HG03342 (cell line): ENCODE data around the gene PRDX5.
A peak's percentile ranks its signal among the peaks of the same experiment; 100 is the strongest.

Source experiments
- ATAC-seq: cut with Tn5 transposase; IDR thresholded peaks from one replicate; pipeline ENCODE4 v1.9.1; 2021; ENCODE audit warnings: mild to moderate bottlenecking, moderate library complexity; ENCODE audit not compliant: unreplicated experiment

PRDX5 gene

DNA sequence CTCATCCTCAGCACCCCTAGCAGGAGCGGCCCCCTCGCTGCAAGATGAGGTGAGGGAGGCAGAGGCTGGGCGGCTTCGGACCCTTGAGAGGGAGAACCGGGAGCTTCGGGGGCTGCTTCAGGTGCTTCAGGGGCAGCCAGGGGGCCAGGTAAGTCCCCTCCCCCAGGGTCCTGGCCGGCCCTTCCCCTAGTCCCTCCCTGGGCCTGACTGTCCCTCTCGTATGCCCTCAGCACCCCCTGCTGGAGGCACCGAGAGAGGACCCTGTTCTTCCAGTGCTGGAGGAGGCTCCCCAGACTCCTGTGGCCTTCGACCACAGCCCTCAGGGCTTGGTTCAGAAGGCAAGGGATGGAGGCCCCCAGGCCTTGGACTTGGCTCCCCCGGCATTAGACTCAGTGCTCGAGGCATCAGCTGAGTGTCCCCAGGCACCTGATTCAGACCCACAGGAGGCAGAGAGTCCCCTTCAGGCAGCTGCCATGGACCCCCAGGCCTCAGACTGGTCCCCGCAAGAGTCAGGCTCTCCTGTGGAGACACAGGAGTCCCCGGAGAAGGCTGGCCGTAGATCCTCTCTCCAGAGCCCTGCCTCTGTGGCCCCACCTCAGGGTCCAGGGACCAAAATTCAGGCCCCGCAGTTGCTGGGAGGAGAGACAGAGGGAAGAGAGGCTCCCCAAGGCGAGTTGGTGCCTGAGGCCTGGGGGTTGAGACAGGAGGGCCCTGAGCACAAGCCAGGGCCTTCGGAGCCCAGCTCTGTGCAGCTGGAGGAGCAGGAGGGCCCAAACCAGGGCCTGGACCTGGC, 26.0 kb downstream of the PRDX5 start:
- no peak for ATAC-seq

DNA sequence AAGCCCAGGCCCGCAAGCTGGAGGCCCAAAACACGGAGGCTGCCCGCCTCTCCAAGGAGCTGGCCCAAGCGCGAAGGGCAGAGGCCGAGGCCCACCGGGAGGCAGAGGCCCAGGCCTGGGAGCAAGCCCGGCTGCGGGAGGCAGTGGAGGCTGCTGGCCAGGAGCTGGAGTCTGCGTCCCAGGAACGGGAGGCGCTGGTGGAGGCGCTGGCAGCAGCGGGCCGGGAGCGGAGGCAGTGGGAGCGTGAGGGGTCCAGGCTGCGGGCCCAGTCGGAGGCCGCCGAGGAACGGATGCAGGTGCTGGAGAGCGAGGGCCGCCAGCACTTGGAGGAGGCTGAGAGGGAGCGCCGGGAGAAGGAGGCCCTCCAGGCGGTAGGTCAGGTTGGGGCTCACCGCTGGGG, 26.9 kb downstream of the PRDX5 start:
- no peak for ATAC-seq

DNA sequence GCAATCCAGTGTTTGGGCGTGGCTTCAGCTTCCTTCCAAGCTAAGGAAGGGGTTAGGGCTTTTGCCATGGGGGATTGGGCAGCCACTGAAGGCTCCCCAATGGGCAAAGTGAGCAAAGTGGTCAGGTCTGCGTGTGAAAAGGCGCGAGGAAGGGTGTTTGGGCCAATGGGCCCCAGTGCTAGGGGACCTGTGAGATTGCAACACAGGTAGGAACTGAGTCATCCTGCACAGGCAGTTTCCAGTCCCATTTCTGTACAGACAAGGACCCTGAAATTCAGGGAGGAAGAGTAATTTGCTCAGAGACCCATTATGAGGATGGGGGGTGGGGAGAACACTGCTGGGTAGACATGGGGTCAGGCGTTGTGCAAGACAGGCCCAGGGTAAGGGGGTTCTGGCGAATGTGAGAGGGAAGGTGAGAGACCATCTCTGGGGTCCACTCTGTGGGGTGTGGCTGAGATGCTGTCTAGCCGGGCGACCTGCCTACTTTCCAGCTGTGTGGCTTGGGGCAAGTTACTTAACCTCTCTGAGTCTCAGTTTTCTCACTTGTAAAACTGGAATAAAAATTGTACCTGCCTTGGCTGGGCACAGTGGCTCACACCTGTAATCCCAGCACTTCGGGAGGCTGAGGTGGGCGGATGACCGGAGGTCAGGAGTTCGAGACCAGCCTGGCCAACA, 29.4 kb downstream of the PRDX5 start:
- ATAC-seq = no peak

DNA sequence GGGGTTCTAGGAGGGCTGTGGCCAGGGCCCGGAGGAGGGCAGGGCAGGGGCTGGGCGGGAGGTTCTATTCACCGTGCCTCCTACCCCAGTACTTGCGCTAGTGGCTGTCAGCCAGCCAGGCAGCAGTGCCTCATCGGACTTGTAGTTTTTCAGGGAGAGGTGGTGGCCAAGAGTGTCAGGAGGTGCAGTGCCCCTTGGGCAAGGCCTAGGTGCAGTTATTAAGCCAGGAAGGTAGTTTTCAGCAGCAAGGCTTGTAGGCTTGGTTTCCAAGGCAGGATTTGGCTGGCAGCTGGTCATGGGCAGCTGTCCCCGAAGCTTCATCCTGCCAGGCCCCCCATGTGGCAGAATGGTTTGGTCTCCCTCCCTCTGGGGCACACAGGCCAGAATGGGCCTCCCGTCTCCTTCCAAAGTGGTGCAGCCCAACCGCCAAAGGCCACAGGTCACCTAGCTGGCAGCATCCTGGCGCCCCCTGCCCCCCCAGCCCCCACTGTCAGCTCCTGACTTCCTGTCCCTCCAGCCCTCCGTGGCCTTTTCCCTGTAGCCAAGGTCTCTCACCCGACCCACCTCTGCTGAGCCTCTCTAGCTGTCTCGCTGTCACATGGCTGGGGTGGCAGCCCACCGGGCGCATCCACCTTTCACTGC, 30.6 kb downstream of the PRDX5 start:
- ATAC-seq = no peak

DNA sequence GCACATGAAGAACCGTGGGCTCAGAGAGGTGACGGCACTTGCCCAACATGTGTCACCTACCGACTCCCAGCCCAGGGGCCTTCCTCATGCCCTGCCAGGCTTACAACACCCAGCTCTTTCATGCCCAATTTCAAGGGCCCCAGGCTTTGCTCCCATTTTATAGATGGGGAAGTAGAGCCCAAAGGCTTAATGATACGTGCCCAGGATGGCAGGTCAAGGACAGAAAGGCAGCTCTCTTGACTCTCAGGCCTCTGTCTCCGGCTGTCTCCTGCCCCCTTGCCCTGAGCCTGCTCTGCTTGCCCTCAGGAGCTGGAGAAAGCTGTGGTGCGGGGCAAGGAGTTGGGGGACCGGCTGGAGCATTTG, 31.1 kb downstream of the PRDX5 start:
- ATAC-seq = no peak

DNA sequence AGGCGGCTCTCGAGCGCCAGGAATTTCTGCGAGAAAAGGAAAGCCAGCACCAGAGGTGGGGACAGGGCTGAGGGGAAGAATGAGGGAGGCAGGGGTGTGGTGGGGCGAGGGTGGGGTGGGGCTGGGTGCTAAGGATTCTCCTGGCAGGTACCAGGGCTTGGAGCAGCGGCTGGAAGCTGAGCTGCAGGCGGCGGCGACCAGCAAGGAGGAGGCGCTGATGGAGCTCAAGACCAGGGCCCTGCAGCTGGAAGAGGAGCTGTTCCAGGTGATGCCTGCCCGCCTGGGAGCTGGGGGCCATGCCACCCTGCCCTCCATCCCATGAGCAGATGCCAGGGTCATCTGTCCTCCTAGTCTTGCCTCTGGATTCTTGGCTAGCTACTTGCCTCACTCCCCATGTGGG, 31.5 kb downstream of the PRDX5 start:
- ATAC-seq = no peak

DNA sequence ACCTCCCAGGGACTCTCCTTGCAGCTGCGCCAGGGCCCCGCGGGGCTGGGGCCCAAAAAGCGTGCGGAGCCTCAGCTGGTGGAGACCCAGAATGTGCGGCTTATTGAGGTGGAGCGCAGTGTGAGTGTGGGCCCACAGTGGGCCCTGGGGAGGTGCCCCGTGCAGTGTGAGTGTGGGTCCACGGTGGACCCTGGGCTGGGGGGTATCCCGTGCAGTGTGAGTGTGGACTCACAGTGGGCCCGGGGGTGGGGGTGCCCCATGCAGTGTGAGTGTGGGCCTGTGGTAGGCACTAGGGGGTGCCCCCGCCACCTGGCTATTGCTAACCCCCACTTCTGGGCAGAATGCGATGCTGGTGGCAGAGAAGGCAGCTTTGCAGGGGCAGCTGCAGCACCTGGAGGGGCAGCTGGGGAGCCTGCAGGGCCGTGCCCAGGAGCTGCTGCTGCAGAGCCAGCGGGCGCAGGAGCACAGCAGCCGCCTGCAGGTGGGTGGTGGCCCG, 33.3 kb downstream of the PRDX5 start:
- ATAC-seq = no peak

DNA sequence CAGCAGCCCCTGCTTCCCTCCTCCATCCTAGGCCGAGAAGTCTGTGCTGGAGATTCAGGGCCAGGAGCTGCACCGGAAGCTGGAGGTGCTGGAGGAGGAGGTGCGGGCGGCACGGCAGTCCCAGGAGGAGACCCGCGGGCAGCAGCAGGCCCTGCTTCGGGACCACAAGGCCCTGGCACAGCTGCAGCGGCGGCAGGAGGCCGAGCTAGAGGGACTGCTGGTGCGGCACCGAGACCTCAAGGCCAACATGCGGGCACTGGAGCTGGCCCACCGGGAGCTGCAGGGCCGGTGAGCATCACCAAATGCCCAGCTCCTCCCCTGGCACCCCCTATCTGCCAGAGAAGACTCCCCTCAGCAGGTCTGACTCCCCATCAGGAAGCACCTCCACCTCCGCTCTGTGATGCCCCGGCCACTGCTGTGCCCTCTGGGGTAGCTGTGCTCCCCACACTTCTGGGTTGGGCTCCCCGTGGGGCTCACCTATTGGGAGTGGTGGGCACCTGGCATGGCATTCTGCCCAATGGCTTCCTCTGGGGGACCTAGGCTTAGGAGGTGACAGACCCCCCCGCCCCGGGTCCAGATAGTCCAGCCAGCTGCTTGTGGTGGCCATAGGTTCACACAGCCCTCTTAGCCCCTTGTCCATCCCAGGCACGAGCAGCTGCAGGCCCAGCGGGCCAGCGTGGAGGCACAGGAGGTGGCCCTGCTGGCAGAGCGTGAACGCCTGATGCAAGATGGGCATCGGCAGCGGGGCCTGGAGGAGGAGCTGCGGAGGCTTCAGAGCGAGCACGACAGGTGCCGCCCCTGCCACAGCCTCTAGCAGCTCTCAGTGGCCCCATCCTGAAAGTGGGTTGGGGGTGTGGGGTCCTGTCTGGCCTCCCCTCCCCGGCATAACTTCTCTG, 34.4 kb downstream of the PRDX5 start:
- no peak for ATAC-seq

DNA sequence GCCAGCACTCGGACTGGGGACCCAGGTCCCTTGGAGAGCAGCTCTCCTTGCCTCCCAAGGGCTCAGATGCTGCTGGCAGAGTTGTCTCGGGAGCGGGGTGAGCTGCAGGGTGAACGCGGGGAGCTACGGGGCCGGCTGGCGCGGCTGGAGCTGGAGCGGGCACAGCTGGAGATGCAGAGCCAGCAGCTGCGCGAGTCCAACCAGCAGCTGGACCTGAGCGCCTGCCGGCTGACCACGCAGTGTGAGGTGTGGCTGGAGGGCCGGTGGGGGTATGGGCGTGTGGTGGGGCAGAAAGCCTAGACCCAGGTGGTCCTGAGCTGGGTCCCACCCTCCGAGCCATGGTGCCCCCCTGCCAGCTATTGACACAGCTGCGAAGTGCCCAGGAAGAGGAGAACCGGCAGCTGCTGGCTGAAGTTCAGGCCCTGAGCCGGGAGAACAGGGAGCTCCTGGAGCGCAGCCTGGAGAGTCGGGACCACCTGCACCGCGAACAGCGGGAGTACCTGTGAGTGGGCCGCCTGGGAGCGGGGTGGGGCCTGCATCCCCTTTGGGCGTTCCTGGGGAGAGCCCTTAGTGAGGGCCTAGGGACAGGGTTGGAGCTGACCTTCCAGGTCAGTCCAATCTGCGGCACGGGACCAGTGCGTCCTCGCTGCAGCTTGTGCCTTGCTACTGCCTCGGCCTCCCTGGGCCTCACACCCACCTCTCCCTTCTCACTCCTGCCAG, 35.2 kb downstream of the PRDX5 start:
- ATAC-seq = no peak

DNA sequence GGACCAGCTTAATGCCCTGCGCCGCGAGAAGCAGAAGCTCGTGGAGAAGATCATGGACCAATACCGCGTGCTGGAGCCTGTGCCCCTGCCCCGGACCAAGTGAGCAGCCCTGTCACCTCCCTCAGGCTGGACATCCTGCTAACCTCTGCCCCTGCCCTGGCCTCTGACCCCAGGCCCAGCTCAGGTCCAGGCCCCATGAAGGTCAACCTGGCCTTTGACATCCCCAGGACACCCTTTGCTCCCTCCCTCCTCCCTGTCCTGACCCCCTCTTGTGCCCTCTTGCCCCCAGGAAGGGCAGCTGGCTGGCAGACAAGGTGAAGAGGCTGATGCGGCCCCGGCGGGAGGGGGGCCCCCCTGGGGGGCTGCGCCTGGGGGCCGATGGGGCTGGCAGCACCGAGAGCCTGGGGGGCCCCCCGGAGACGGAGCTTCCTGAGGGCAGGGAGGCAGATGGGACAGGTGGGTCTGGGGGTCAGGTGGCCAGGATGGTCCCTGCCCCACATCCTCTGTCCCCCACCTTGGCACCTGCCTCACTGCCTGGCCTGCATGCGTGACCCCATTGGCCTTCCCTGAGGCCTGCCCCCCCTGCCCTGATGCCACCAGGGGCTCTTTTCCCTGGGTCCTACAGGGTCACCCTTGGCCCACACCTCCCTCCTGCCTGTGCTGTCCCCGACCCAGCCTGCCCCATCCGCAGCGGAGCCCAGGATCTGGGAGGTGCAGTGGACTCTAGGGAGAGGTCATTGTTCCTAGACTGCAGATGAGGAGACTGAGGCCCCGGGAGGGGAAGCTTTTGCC, 36.0 kb downstream of the PRDX5 start:
- no peak for ATAC-seq

DNA sequence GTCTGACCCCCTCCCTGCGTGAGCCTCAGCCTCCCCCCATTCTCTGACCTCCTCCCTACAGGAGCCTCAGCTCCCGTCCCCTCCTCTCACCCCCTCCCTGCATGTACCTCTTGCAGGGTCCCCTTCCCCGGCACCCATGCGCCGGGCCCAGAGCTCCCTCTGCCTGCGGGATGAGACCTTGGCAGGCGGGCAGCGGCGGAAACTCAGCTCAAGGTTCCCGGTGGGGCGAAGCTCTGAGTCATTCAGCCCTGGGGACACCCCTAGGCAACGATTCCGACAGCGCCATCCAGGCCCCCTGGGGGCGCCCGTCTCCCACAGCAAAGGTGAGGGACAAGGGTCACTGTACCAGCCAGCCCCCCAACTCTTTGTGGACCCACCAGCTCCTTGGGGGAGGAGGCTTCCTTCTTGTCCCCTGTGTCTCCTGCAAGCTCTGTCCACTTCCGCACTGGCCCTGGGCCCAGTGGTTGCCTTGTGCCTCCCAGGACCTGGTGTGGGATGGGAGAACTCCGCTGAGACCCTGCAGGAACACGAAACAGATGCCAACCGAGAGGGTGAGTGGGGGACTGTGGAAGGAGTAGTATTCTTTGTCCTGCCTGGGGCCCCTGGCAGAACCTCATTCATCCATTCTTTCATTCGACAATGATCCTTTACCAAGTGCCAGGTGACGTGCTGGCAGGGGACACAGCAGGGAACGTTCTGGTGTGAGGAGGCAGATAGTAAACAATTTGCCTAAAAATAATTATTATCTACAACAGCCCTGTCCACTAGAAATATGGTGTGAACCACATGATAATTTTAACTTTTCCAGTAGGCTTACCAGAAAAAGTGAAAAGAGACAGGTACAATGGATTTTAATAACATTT, 37.4 kb downstream of the PRDX5 start:
- ATAC-seq = no peak

DNA sequence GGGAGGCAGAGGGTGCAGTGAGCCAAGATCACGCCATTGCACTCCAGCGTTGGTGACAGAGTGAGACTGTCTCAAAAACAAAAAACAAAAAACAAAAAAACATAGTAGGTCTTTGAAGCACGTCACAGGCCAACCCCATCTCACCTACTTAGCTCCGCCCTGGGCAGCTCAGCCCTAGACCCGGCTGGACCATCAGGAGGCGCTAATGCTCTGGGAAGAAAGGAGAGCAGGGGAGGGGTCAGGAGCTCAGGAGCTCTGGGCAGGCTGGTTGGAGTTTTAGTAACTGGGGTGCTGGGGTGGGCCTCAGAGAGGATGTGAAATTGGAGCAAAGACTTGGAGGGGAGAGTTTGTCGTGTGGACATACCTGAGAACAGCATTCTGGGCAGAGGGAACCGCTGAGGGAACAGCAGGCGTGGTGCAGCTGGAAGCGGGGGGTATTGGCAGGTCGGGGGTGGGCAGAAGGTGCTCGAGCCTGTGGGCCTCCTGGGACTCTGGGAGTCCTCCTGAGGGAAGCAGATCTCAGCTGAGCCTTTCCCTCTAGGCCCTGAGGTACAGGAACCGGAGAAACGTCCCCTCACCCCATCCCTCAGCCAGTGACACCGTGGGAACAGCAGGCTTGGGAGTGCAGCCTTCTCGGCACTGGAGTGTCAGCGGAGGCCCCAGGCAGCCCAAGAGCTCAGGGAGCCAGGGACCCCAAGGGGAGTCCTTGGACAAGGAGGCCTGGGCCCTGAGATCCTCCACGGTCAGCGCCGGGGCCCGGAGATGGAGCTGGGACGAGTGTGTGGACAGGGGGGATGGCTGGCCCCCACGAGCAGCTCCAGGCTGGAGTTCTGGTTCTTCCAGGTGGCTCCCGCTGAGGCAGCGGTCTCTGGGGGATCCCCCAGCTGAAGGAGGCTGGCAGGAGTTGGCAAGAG, 38.8 kb downstream of the PRDX5 start:
- ATAC-seq = no peak

DNA sequence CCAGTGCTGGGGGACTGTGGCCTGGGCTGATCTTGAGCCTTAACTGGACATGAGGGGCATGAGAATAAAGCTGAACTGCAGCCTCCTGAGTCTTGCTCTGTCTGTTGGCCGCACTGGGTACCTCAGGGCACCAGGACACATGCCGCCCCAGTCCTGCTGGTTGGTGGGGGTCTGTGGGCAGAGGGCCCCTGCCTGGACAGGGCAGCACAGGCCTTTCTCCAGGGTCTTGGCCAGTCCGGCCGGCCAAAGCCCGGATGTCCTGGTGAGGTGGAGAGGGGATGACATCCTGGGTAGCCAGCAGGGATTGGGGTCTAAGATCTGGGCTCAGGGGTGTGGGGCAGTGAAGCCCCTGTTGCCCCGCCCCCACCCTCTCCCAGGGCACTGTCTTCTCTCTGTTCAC, 39.5 kb downstream of the PRDX5 start:
- no peak for ATAC-seq

DNA sequence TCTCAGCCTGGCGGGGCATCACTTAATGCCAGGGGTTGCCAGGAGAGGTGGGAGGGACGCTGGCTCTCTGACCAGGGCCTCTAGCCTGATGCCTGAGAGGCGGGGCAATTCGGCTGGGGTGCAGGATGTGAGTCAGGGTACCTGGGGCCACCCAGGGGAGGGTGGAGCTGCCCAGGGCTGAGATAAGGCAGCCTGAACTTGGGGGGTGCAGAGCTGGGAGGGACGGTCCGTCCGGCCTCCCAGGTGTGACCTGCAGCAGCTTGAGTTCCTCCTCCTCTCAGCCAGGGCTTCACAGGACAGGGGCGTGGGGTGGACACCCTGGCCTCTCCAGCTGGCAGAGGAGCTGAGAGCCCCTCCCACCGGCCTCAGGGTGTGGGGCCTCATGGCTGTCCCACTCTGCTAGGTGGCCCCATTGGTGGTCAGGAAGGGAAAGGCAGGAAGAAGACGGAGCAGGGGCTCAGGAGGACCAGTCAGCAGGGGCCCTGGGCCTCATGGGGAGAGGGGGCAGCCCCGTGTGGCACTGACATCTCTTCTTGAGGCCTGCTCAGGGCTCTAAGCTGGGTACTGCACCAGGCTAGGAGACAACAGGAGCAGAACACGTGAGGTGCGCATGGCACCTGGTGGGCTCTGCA, 40.1 kb downstream of the PRDX5 start:
- no peak for ATAC-seq

DNA sequence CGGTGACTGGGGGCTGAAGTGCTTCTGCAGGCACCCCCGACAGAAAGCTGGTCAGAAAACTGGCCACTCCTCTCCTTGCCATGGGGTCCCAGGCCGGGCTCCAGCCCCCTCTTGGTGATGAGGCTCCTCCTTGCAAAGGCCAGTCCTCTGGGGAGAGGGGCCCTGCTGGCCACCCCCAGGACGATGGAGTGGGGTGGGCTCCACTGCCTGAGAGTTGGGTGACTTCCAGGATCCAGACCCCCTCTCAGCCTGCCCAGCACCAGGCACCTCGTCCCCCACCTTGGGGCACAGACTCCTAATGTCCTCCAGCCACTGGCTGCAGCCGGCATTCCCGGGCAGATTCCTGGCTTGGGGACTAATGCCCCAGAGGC, 40.6 kb downstream of the PRDX5 start:
- ATAC-seq = no peak

DNA sequence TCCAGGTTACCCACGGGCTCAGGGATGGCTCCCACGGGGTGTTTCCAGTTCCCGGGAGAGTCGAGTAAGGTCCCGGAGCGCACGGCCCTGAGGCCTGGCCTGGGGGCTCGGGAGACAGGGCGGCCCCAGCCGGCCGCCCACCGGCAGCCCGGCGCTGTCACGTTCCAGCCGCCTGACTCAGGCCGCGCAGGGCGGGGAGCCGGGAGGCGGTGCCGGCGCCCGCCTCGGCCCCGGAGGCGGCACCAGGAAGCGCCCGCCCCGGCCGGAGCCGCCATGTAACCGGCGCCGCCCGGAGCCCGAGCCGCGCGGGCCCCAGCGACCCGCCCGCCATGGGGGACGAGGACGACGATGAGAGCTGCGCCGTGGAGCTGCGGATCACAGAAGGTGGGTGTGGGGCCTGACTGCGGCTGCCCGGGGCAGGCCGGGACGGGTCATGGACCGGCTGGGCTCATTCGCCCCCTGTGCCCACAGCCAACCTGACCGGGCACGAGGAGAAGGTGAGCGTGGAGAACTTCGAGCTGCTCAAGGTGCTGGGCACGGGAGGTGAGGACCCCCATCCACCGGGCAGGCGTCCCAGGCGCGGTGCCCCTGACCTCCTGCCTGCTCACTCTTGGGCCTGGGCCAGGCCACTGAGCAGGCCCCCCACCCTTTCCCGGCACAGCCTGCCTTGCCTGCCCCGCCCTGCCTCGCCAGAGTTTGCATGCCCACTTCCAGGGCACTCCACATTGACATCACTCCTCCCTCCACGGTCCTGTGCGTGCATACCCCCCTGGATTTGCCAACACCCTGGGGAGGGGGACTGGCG, 41.2 kb downstream of the PRDX5 start, which contains the start of gene RPS6KA4:
Gene RPS6KA4, plus strand, starts transcription at position 256 of the 805 bp plus-strand sequence. Its CDS starts 74 bp downstream, at position 330.
- peak; percentile 58 for ATAC-seq
